Gastroesophageal sphincter (tissue), 3 donors: ENCODE results near the gene SNUPN.

Experiments
- CTCF ChIP-seq, 4 experiments: fragments of 200-600 bp in 2 of 4; fragments of 450-650 bp in 2 of 4; sonication (generic) in 1 of 4; IDR thresholded peaks; one replicate each; pipeline ENCODE4 v1.5.1; 2017 to 2019; ENCODE audit warnings: antibody characterized with exemption in 4 of 4, mild to moderate bottlenecking in 2 of 4, moderate library complexity in 2 of 4
- POLR2A ChIP-seq, 2 donors: fragments of 450-650 bp; IDR thresholded peaks; one replicate each; pipeline ENCODE4 v1.6.1; 2017; ENCODE audit warnings: antibody characterized with exemption in 2 of 2, mild to moderate bottlenecking in 2 of 2, moderate library complexity in 1 of 2

- no peak for TF ChIP-seq POLR2A (IDR thresholded peaks at IDR 0.05)
- TF ChIP-seq CTCF (IDR thresholded peaks at IDR 0.05) = no peak
Measured at GRCh38 chr15:75651810-75652543, 26.5 kb upstream of the SNUPN start.
